ENCODE data around the gene ZNF579.
"Not testable (repeated sequence)": the region's sequence is repeated elsewhere in the genome, so short reads cannot be mapped to it uniquely, and the experiment has no call there.

ZNF579 gene

DNA sequence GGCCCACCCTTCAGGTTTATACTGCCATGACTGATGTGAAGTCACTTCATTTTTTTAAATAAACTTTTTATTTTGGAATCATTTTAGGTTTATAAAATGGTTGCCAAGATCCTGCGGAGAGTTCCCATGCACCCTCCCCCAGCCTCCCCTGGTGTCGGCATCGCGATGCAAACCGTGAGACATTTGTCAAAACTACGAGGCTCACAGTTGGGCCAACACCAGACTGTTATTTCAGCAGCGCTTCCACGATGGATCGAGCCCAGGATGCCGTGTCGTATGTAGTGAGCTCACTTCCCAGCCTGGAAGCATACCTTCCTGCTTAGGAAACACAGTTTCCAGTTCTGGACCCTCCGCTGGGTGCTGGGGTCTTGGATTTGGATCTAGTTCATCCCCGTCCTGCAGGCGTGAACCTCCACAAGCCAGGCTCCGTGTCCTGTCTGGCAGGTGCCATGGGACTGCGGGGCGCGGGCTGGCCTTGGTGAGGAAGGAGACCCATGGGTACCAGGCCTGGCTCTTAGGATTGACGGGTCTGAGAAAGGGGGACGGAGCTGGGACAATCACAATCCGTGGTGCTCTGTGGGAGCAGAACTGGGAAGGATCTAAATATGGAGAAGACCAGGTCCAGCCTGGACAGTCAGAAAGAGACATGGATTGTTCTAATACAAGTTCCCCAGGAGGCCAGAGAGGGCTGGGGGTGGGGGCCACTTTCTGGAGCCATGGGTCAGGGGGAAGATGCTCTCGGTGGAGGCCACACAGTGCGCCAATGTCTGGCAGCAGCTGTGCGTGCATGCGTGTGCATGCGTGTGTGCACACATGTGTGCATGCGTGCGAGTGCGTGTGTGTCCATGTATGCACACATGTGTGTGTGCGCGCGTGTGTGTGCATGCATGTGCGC lies 41.3 kb downstream of the ZNF579 start:
- DNase-seq (ENCODE audit: low read depth) = no peak

DNA sequence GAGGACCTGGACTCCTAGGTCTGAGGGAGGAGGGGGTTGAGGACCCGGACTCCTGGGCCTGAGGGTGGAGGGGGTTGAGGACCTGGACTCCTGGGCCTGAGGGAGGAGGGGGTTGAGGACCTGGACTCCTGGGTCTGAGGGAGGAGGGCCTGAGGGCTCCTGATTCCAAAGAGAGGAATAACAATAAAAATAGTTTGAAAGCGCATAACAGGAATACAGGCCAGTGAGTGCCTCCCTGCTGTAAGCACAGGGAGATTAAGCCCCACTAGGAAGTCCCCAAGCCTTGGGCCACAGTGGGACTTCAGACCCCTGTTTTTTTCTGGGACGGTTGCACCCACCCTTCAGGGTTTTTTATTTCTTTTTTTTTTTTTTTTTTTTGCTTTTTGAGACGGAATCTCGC lies 42.5 kb downstream of the ZNF579 start:
- no peak for DNase-seq (ENCODE audit: low read depth)

DNA sequence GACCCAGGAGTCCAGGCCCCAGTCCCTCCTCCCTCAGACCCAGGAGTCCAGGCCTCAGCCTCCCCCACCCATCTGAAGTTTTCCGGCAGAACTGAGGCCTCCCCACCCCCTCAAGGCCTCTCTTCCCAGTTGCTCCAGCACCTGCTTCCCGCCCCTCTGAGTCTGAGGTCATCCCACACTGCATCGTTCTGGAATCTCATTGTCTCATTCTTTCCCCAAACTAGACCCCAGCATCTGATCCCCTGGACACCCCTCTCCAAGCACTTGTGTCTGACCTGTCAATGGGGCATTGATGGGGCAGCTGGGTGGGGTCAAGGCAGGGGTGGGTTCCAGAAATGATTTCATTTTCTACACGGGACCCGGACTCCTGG lies 42.9 kb downstream of the ZNF579 start:
- DNase-seq (ENCODE audit: low read depth) = no peak

DNA sequence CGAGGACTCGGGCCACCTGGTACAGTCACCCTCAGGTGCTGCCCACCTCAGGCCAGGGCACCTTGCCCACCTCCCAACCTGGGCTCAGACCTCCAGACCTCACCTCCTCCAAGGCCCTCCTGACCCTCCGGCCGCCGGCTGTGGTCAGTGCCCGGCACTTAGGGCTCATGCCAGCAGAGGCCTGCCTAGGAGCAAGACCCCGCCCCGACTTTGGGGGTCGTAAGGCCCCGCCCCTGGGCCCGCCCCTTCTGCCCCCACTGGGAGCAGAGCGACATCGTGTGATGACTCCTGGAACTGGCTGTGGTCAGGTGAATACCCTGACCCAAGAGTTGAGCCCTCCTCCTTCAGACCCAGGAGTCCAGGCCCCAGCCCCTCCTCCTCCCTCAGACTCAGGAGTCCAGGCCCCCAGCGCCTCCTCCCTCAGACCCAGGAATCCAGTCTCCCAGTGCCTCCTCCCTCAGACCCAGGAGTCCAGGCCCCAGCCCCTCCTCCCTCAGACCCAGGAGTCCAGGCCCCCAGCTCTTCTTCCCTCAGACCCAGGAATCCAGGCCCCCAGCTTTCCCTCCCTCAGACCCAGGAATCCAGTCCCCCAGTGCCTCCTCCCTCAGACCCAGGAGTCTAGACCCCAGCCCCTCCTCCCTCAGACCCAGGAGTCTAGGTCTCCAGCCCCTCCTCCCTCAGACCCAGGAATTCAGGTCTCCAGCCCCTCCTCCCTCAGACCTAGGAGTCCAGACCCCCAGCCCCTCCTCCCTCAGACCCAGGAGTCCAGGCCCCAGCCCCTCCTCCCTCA lies 43.5 kb downstream of the ZNF579 start, which contains the start of gene SBK2:
Gene SBK2 (minus strand): TSS at position 183 of the 790 bp plus-strand sequence. CDS start 839 bp downstream, outside the sequence.
- no peak for DNase-seq (ENCODE audit: low read depth)

DNA sequence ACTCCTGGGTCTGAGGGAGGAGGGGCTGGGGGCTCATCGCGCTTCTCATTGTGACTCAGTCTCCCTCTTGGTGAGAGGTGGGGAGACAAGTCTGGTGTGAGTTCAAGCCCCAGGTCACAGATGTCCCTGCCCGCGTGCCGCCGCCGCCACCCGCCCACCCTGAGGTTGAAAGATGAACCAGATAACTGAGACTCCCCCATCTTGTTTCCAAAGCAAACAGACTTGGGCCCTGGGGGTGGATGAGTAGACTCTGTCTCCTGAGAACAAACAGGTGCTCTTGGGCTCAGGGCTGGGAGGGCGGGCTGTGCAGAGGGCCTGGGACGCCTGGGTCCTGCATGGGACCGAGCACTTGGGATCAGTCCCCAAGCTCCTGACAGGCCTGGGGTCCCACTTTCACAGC lies 44.3 kb downstream of the ZNF579 start:
- no peak for DNase-seq (ENCODE audit: low read depth)

DNA sequence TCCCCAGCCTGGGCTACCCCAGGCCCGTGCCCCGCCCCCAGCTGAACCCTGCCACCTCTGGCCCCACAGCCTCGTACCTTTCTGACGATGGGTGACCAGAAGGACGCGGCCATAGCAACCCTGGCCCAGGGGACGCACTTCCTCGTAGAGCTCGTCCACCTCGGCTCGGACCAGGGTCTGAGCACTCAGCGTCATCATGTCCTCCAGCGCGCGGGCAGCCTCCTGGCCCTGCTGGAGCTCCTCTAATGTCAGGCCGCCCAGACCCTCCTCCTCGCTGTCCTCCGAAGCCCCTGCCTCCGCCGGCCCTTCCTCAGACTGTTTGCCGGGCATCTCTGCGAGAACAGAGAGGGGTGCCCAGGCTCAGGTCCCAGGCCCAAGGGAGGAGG lies 44.7 kb downstream of the ZNF579 start:
- no peak for DNase-seq (ENCODE audit: low read depth)

DNA sequence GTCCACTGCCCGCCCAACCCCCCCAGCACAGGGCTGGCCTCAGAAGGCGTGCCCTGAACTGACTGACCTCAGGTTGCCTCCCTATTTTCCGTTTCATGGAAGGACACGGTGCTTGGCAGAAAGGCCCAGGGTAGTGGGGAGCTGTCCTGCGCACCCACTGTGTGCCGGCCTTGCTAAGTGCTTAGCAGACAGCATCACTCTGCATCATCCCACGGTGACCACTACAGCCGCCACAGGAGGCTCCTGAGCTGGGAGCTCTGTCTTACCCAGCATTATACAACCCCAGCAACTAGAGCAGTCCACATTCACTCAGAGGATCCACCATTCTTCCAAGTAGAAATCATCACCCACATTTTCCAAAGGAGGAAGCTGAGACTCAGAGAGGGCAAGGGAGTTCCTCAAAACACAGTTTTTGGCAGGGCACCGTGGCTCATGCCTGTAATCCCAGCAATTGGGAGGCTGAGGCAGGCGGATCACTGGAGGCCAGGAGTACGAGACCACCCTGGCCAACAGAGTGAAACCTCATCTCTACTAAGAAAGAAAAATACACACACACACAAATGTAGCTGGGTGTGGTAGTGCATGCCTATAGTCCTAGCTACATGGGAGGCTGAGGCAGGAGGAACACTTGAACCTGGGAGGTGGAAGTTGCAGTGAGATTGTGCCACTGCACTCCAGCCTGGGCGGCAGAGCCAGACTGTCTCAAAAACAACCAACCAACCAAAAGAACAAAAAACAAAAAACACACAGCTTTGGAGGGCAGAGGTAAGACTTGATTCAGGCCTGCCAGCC lies 45.3 kb downstream of the ZNF579 start:
- DNase-seq (ENCODE audit: low read depth) = no peak

DNA sequence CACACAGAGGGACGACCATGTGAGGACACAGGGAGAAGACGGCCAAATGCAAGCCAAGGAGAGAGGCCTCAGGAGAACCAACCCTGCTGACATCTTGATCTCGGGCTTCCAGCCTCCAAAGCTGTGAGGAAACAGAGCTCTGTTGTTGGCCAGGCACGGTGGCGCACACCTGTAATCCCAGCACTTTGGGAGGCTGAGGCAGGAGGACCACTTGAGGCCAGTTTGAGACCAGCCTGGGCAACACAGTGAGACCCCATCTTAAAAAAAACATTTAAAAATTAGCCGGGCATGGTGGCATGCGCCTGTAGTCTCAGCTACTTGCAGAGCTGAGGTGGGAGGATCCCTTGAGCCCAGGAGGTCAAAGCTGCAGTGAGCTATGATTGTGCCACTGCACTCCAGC lies 46.4 kb downstream of the ZNF579 start:
- not testable (repeated sequence) for DNase-seq (ENCODE audit: low read depth)

DNA sequence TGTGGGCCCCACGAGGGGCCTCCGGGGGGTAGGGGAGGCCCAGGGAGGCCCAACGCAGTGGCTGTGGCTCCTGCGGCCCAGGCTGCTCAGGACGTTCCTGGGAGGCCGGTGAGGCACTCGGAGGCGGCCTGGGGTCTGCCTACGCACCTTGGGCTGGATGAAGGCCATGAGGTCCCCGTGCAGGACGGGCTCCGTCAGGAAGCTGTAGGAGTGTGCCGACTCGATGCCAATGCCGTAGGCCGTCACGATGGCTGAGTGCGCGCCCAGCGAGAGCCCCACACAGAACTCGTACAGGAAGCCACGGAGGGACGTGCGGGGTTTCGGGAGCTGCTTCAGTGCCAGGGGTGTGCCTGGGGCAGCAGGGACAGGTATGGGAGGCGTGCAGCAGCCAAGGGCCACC lies 49.7 kb downstream of the ZNF579 start:
- DNase-seq (ENCODE audit: low read depth) = no peak

DNA sequence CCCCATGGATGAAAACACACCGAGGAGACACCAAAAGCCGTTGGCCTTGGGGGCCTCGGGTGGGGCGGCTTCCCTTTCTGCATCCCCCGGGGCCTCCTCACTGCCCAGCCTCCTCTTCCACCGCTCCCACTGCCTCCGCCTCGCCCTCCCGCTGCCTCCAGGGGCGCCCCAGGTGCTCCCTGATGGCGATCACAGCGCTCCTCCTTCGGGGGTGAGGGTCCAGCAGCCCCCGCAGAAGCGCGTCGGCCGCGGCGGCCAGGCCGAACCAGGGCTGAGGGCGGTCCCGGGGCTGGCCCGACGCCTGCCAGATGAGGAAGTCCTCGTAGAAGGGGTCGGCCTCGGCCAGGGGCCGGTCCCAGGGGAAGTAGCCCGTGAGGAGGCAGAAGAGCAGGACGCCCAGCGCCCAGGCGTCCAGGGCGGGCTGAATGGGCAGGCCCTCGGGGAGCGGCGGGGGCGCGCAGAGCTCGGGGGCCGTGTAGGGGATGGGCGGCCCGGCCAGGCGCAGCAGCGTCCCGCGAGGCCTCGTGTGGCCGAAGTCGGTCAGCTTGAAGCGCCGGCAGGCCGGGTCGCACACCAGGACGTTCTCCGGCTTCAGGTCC lies 50.9 kb downstream of the ZNF579 start:
- DNase-seq (ENCODE audit: low read depth) = no peak

DNA sequence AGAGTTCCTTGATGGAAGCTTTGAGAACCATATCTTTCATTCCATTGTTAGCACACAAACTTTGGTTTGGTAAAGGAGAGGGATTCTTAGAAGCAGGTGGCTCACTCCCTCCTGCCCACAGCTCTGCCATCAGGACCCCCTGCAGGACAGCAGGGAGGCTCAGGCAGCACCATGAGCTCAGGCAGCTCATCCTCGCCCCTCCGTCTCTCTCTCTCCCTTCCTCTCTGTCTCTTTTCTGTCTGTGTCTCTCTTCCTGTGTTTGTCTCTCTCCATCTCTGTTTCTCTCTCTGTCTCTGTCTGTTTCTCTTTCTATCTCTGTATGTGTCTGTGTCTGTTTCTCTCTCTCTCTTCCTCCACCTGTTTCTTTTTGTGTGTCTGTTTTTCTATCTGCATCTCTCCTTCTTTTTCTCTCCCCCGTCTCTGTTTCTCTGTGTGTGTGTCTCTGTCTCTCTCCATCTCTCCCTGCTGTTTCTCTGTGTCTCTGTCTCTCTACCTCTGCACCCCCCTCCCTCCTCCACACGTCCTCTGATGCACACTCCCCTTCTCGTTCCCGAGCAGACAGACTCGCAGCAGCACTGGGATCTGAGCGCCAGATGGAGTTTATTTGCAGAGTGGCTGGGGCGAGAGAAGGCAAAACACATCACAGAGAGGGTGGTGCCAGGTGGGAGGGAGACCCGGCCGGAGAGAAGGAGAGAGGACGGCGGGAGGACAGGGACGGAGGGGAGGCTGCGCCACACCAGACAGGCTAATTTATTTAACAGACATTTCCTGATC lies 52.4 kb downstream of the ZNF579 start:
- DNase-seq (ENCODE audit: low read depth) = no peak

DNA sequence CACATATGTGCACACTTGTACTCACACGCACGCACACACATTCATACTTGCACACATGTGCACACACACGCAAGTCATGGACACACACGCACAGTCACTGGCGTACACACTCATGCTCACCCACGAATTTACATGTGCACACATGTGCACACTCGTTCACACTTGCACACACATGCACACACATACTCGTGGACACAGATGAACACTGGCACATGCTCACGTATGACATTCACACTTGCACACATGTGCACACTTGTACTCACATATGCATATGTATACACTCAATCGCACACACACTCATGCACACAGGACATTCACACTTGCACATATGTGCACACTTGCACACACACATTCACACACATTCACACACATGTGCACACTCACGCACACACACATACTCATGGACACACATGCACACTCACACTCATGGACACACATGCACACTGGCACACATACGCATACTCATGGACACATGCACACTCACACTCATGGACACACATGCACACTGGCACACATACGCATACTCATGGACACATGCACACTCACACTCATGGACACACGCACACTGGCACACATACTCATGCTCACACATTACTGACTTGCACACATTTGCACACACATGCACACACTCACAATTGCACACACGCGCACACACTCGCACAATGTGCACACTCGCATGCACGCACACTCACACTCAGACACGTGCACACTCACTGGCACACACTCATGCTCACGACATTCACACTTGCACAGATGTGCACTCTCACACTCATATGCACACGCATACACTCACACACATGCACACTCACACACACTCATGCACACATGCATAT lies 53.2 kb downstream of the ZNF579 start:
- DNase-seq (ENCODE audit: low read depth) = no peak

All from stromal cell of bone marrow (primary cell).